KMS-11 (cell line): Measurements from ENCODE around the gene APOL6.
"Not testable (repeated sequence)": the region's sequence is repeated elsewhere in the genome, so short reads cannot be mapped to it uniquely, and the experiment has no call there.

ENCODE experiments used
- H2AFZ ChIP-seq: fragments of 200-600 bp; sonication (generic); 2 replicates; pipeline ENCODE4 v1.6.1; 2016; ENCODE audit warnings: antibody characterized with exemption, mixed run types, low read depth
- H3K27ac ChIP-seq: fragments of 200-600 bp; sonication (generic); 2 replicates; pipeline ENCODE4 v1.6.1; 2016; ENCODE audit warnings: mild to moderate bottlenecking, mixed run types
- H3K27me3 ChIP-seq: fragments of 200-600 bp; sonication (generic); 2 replicates; pipeline ENCODE4 v1.6.1; 2017; ENCODE audit warnings: mild to moderate bottlenecking, low read depth, mixed run types, moderate library complexity; ENCODE audit not compliant: insufficient read depth
- H3K36me3 ChIP-seq: fragments of 200-600 bp; sonication (generic); 2 replicates; pipeline ENCODE4 v1.6.1; 2017; ENCODE audit warnings: mild to moderate bottlenecking, mixed run types; ENCODE audit not compliant: insufficient read depth
- H3K4me1 ChIP-seq: fragments of 200-600 bp; sonication (generic); 2 replicates; pipeline ENCODE4 v1.6.1; 2016; ENCODE audit warnings: mild to moderate bottlenecking, low read depth, mixed run types; ENCODE audit not compliant: poor library complexity, severe bottlenecking
- H3K4me2 ChIP-seq: fragments of 200-600 bp; sonication (generic); 2 replicates; pipeline ENCODE4 v1.7.0; 2016; ENCODE audit warnings: mild to moderate bottlenecking, mixed run types
- H3K4me3 ChIP-seq: fragments of 200-600 bp; sonication (generic); IDR thresholded peaks from 2 replicates; pipeline ENCODE4 v1.6.1; 2017; ENCODE audit warnings: low read depth, low read length, mixed read lengths; ENCODE audit not compliant: insufficient read depth
- H3K79me2 ChIP-seq: fragments of 200-600 bp; sonication (generic); 2 replicates; pipeline ENCODE4 v1.6.1; 2016; ENCODE audit warnings: low read depth, mixed run types; ENCODE audit not compliant: insufficient read depth
- H3K9ac ChIP-seq: fragments of 200-600 bp; sonication (generic); 2 replicates; pipeline ENCODE4 v1.6.1; 2016; ENCODE audit warnings: mild to moderate bottlenecking, mixed run types
- H4K20me1 ChIP-seq: fragments of 200-600 bp; sonication (generic); 2 replicates; pipeline ENCODE4 v1.6.1; 2016; ENCODE audit warnings: mild to moderate bottlenecking, mixed run types; ENCODE audit not compliant: insufficient read depth
- TF ChIP-seq, protein P1 (sequence below): fragments of 200-600 bp; sonication (generic); conservative IDR thresholded peaks from 2 replicates; pipeline ENCODE4 v1.6.1; 2017; ENCODE audit warnings: low read depth, mild to moderate bottlenecking, antibody characterized with exemption, low read length, moderate library complexity, mixed read lengths

Gene APOL6

DNA sequence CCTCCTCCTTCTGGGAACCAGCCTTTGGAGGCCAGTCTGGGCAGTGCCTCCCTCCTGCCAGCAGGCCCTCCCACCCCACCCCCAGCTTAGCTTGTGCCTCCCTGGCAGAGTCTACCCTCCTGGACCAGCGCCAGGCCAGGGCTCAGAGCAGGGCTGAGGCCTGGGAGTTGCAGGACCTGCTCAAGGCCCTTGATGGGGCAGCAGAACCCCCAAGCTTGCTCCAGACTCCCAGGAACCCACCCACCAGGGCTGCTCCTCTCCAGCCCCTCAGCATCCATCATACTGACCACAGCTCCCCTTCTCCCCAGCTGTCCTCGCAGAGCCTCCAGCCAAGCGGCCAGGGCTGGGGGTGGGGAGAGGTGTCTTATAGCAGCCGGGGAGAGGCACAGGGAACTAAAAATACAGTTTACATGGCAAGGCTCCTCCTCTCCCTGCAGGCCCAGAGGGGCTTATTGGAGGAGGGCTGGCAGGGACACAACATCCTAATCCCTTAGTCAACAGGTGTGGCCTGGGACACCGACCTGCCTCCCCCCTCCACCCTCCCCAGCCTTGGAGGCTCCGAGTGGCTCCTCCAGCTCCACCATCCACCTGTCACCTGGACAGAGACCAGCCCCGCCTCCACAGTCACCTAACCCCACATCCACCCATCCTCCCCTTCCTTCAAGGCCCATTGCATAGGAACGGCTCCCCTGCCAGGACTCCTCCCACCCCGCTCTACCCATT lies 25.9 kb upstream of the APOL6 start:
- H3K9ac ChIP-seq, result no peak overlapping the region

DNA sequence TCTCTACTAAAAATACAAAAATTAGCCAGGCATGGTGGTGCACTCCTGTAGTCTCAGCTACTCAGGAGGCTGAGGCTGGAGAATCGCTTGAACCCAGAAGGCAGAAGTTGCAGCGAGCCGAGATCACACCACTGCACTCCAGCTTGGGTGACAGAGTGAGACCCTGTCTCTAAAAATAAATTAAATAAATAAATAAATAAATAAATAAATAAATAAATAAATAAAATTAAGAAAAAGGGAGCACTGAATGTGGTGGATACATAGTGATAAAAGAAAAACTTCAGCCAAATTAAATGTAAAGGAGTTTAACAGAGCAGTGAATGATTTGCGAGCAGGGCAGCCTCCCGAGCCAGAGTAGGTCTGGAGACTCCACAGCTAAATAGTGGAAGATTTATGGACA lies 24.4 kb upstream of the APOL6 start:
- H3K36me3 ChIP-seq, result not testable (repeated sequence)
- peaks cover 11% of the 10 kb centered on the region for H3K4me1 ChIP-seq

More for the DNA sequence above, 25.9 kb upstream of the APOL6 start:
- Histone ChIP-seq H3K79me2 (no peaks in the 10 kb centered on the region), H3K4me3 (no peak overlapping the region), H4K20me1 (no peaks in the 10 kb centered on the region), H3K4me1 (peaks cover 5% of the 10 kb centered on the region), H3K4me2 (no peak overlapping the region), H2AFZ (no peak overlapping the region; the same call in 1 of the 2 replicates), H3K36me3 (no peaks in the 10 kb centered on the region), H3K27ac (no peak overlapping the region), H3K27me3 (no peaks in the 10 kb centered on the region)
- TF ChIP-seq, protein P1, sequence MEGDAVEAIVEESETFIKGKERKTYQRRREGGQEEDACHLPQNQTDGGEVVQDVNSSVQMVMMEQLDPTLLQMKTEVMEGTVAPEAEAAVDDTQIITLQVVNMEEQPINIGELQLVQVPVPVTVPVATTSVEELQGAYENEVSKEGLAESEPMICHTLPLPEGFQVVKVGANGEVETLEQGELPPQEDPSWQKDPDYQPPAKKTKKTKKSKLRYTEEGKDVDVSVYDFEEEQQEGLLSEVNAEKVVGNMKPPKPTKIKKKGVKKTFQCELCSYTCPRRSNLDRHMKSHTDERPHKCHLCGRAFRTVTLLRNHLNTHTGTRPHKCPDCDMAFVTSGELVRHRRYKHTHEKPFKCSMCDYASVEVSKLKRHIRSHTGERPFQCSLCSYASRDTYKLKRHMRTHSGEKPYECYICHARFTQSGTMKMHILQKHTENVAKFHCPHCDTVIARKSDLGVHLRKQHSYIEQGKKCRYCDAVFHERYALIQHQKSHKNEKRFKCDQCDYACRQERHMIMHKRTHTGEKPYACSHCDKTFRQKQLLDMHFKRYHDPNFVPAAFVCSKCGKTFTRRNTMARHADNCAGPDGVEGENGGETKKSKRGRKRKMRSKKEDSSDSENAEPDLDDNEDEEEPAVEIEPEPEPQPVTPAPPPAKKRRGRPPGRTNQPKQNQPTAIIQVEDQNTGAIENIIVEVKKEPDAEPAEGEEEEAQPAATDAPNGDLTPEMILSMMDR, result no peak

DNA sequence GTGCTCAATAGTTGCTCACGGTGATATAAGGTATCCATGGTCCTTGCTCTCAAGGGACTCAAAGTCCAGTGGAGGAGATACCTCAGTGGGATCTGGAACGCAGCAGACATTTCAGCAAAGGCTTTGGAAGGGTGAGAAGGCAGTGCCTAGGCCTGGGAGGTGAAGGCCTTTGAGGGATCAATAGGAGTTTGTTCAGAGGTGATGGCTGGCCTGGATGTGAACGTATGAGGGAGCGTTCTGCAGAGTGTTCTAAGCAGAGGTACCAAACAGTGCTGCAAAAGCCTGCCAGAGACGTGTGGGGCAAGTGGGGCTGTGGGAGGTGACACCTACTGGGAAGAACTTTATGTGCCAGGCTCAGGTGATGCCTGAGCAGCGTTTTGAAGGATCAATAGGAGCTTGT lies 23.7 kb upstream of the APOL6 start:
- no peaks in the 10 kb centered on the region for H3K79me2 ChIP-seq
- no peak overlapping the region for H3K4me2 ChIP-seq
- peaks cover 17% of the 10 kb centered on the region for H3K4me1 ChIP-seq
- no peak overlapping the region for H3K4me3 ChIP-seq
- H3K36me3 ChIP-seq, result no peaks in the 10 kb centered on the region
- no peak overlapping the region for H3K27ac ChIP-seq
- H3K9ac ChIP-seq, result no peak overlapping the region
- H2AFZ ChIP-seq, result no peak overlapping the region
- no peaks in the 10 kb centered on the region for H3K27me3 ChIP-seq
- TF ChIP-seq, protein P1, result no peak
- H4K20me1 ChIP-seq, result no peaks in the 10 kb centered on the region

More for the DNA sequence above, 24.4 kb upstream of the APOL6 start:
- not testable (repeated sequence) for H3K9ac ChIP-seq, H3K4me3 ChIP-seq, H3K4me2 ChIP-seq, H4K20me1 ChIP-seq, H2AFZ ChIP-seq, H3K27ac ChIP-seq, H3K79me2 ChIP-seq, H3K27me3 ChIP-seq

DNA sequence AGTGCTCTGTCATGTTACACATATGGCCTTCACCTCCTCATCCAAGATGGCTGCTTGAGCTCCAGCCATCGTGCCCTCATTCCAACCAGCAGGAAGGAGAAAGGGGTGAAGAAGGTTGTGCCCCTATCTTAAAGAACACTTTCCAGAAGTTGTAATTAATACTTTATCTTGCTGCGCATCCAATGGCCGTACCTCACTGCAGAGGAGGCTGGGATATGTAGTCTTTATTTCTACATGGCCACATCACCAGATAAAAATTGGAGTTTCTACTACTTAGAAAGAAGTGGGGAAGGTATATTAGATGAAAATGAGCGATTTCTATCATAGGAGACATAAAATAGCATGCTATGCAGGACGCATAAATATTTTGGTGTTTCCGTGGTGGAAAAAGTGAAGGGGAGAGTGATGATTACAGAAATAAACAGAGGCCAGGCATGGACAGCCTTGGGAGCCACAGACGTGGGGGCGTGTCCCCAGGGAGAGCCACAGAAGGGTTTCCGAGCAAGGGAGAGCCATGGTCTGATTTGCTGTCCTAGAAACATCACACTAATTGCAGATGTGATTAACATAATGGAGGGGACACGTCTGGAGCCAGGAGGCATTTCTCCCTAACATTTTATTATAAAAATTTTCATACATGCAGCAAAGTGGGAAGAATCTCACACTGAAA lies 22.3 kb upstream of the APOL6 start:
- Histone ChIP-seq H3K27me3 (no peaks in the 10 kb centered on the region), H2AFZ (no peak overlapping the region), H3K79me2 (no peaks in the 10 kb centered on the region), H3K9ac (no peak overlapping the region), H3K27ac (no peak overlapping the region), H3K4me3 (no peak overlapping the region), H3K4me2 (no peak overlapping the region), H4K20me1 (no peaks in the 10 kb centered on the region), H3K4me1 (peaks cover 22% of the 10 kb centered on the region), H3K36me3 (no peaks in the 10 kb centered on the region)
- TF ChIP-seq, protein P1, result no peak
